Osteocyte (in vitro differentiated cells): ENCODE results near the gene TAOK2. TPM values are rescaled to one million over a fixed set of nuclear protein-coding genes. Genes with fewer than 3 reads are reported as not detected.

Source experiments
- DNase-seq: peaks from one replicate; pipeline ENCODE4 v3.0.0; 2021; ENCODE audit warnings: mixed read lengths; ENCODE audit not compliant: unreplicated experiment; ENCODE audit errors: extremely low spot score
- H3K27ac Mint-ChIP-seq: one replicate; pipeline ENCODE4 v1.8.0; 2021; ENCODE audit warnings: mild to moderate bottlenecking, mixed read lengths; ENCODE audit not compliant: unreplicated experiment
- H3K27me3 Mint-ChIP-seq: one replicate; pipeline ENCODE4 v1.8.0; 2021; ENCODE audit warnings: mixed read lengths; ENCODE audit not compliant: unreplicated experiment
- H3K36me3 Mint-ChIP-seq: one replicate; pipeline ENCODE4 v1.8.0; 2021; ENCODE audit warnings: mixed read lengths; ENCODE audit not compliant: unreplicated experiment
- H3K4me1 Mint-ChIP-seq: one replicate; pipeline ENCODE4 v1.8.0; 2021; ENCODE audit warnings: mixed read lengths; ENCODE audit not compliant: unreplicated experiment
- H3K4me3 Mint-ChIP-seq: one replicate; pipeline ENCODE4 v1.8.0; 2021; ENCODE audit warnings: mild to moderate bottlenecking, moderate library complexity, mixed read lengths; ENCODE audit not compliant: unreplicated experiment
- H3K9me3 Mint-ChIP-seq: one replicate; pipeline ENCODE4 v1.8.0; 2021; ENCODE audit warnings: mixed read lengths; ENCODE audit not compliant: unreplicated experiment
- CTCF ChIP-seq: fragments of 200-600 bp; sonication (generic); IDR thresholded peaks from 2 replicates; pipeline ENCODE4 v1.5.0; 2021; ENCODE audit warnings: antibody characterized with exemption, mild to moderate bottlenecking, moderate library complexity
- total RNA-seq: library from RNA; stranded (reverse); gene quantifications from 2 replicates; pipeline ENCODE4 v1.2.1, GENCODE V29; 2021

TAOK2 gene
- total RNA-seq, 1 donor from 2014 or later: 48.8 TPM

DNA sequence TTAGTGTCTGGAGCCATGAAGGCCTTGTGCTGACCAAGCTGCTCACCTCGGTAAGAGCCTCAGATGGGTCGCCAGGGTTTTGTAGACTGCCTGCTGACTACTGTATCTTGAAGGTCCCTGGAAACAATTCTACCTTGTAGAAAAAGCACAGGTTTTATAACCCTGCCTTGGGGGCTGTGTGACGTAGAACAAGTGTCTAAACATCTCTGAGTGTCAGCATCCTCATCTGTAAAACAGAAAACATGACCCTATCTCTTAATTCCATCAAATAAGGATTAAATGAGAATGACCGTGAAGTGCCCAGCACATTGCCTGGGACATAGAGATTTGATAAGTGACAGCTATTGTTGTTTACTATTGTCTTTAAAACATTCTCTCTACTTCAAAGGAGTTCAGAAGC, 5.5 kb upstream of the TAOK2 start:
- no peak overlapping the region for H3K4me3 Mint-ChIP-seq
- no peaks in the 10 kb centered on the region for H3K27me3 Mint-ChIP-seq
- DNase-seq: no peak
- H3K9me3 Mint-ChIP-seq: no peaks in the 10 kb centered on the region
- no peak overlapping the region for H3K27ac Mint-ChIP-seq
- peaks cover 6% of the 10 kb centered on the region for H3K4me1 Mint-ChIP-seq
- no peak for TF ChIP-seq CTCF
- peaks cover 21% of the 10 kb centered on the region for H3K36me3 Mint-ChIP-seq

DNA sequence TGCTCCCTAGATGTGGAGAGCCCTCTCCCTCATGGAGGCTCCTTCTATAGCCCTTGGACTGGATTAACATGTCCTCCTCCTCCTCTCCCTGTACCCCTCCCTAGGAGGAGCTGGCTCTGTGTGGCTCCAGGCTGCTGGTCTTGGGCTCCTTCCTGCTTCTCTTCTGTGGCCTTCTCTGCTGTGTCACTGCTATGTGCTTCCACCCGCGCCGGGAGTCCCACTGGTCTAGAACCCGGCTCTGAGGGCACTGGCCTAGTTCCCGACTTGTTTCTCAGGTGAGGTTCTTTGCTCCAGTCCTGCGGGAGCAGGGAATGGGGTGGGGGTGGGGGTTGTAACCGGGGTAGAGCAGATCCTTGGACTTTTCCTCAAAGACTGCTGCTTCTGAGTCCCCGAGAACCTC, 2.4 kb upstream of the TAOK2 start:
- no peaks in the 10 kb centered on the region for H3K27me3 Mint-ChIP-seq
- no peak for DNase-seq
- no peak overlapping the region for H3K27ac Mint-ChIP-seq
- no peak overlapping the region for H3K4me3 Mint-ChIP-seq
- peaks cover 22% of the 10 kb centered on the region for H3K4me1 Mint-ChIP-seq
- TF ChIP-seq CTCF: no peak
- no peaks in the 10 kb centered on the region for H3K9me3 Mint-ChIP-seq
- peaks cover 21% of the 10 kb centered on the region for H3K36me3 Mint-ChIP-seq

GRCh38 chr16:29972500-29972899, 1.2 kb upstream of the TAOK2 start:
- Mint-ChIP-seq H3K27me3 (no peaks in the 10 kb centered on the region), H3K4me3 (no peak overlapping the region), H3K36me3 (peaks cover 21% of the 10 kb centered on the region), H3K27ac (no peak overlapping the region), H3K9me3 (no peaks in the 10 kb centered on the region), H3K4me1 (peaks cover 30% of the 10 kb centered on the region)
- no peak for TF ChIP-seq CTCF
- no peak for DNase-seq

- TF ChIP-seq CTCF: no peak
- DNase-seq: no peak
- Mint-ChIP-seq H3K27ac (peak overlapping the region; percentile 60), H3K36me3 (peaks cover 21% of the 10 kb centered on the region), H3K9me3 (no peaks in the 10 kb centered on the region), H3K4me3 (peak overlapping the region; percentile 3), H3K27me3 (no peaks in the 10 kb centered on the region), H3K4me1 (peaks cover 30% of the 10 kb centered on the region)
Measured at GRCh38 chr16:29972992-29973383, 680 bp upstream of the TAOK2 start.

DNA sequence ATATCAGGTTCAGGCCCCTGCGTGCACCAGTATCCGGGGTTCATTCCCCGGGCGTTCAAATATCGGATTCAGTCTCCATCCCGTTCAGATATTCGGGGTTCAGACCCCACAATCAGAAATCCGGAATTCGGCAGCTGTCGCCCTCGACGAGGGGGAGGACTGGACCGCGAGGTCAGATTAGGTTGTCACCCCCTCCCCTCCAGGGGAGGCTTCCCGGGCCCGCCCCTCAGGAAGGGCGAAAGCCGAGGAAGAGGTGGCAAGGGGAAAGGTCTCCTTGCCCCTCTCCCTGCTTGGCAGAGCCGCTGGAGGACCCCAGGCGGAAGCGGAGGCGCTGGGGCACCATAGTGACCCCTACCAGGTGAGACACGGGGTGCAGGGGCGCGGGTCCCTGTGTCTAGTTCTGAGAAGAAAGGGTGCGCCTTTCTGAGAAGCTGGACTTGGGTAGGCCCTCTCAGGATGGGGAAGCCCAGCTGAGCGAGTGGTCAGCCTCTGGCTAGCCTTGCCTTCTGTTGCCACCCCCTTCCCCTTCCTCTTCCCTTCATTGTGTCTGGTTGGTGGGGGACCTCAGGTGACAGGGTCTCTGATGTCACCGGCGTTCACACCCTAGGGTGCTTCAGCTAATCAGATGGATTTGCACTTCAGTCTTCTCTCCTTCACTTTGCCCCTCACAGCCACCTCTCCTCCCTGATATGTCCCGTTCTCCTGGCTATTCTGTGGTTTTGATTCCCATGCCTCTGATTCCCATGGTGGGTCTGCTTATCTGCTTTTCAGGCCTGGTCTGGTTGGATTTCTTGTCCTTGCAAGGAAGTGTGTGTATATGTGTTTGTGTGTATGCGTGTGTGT, 844 bp downstream of the TAOK2 start:
- Mint-ChIP-seq H3K4me1 (peaks cover 30% of the 10 kb centered on the region), H3K4me3 (peak overlapping the region; percentile 98), H3K9me3 (no peaks in the 10 kb centered on the region), H3K27ac (peak overlapping the region; percentile 94), H3K27me3 (no peaks in the 10 kb centered on the region), H3K36me3 (peaks cover 19% of the 10 kb centered on the region)
- DNase-seq: no peak
- TF ChIP-seq CTCF: no peak
